ENCODE results near the gene GHRL.
A peak's percentile ranks its signal among the peaks of the same experiment; 100 is the strongest.

GHRL gene

DNA sequence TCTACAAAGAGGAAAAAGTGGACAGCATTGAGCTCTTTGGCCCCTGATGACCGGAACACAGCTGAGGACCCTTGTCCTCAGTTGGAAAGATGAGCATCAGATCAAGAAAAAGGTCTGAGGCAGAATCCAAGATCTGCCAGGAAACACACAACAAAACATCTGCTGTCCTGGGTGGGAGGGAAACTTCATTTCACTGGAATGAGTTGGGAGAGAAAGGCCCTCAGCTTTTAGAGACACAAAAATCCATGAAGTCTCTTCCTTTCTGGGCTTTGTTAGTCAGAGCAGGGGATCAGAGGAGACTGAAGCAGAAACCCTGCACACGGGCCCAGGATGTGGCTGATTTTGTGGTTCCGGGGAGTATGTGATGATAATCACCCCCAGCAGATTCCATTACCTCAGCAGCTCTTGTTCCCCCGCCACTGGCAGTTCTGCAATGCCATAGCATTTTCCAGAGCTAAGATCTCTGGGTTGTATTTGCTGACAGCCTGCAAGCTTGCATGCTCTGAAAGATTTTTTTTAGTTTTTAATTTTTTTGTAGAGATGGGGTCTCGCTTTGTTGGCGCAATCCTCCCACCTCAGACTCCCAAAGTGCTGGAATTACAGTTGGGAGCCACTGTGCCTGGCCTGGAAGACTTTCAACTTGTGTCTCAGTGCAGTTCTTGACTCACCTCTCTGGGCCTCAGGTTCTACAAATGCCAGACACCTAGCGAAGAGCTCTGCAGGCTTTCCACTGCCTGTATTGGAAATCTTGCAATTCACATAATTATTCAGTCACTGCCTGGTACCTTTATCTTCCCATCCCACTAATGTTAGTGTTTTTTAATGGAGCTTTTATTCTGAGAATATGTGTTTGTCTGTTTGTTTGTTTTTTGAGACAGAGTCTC is 50.3 kb downstream of the GHRL start:
- Histone ChIP-seq H3K4me3 (ENCODE audit: low read depth in 1 of 2, low read length in 1 of 2) (no peak overlapping the region), H3K27ac (peak overlapping the region; percentile 61), H3K9me3 (no peaks in the 10 kb centered on the region), H3K4me1 (ENCODE audit: control insufficient read depth in 1 of 2, insufficient read depth in 1 of 2, low read depth in 1 of 2, low read length in 1 of 2) (peaks cover 37 to 45% of the 10 kb centered on the region in 2 experiments), H3K36me3 (peaks cover 13% of the 10 kb centered on the region), H3K27me3 (no peaks in the 10 kb centered on the region)
- TF ChIP-seq, protein P1, sequence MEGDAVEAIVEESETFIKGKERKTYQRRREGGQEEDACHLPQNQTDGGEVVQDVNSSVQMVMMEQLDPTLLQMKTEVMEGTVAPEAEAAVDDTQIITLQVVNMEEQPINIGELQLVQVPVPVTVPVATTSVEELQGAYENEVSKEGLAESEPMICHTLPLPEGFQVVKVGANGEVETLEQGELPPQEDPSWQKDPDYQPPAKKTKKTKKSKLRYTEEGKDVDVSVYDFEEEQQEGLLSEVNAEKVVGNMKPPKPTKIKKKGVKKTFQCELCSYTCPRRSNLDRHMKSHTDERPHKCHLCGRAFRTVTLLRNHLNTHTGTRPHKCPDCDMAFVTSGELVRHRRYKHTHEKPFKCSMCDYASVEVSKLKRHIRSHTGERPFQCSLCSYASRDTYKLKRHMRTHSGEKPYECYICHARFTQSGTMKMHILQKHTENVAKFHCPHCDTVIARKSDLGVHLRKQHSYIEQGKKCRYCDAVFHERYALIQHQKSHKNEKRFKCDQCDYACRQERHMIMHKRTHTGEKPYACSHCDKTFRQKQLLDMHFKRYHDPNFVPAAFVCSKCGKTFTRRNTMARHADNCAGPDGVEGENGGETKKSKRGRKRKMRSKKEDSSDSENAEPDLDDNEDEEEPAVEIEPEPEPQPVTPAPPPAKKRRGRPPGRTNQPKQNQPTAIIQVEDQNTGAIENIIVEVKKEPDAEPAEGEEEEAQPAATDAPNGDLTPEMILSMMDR (IDR thresholded peaks at IDR 0.05), result no peak

DNA sequence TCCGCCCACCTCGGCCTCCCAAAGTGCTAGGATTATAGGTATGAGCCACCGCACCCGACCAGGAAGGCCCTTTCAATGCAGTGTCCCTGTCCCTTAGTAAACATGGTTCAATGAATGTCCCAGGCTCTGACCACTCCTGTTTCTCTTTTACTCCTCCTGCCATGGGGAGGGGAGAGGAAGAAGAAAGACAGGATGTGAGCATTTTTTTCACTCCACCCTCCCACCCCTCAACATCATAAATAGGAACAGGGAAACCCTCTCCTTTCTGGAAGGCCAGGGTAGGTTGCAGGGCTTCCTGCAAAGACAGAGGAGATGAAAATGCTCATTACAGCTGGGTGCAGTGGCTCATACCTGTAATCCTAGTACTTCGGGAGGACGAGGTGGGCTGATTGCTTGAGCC is 51.9 kb downstream of the GHRL start:
- peak overlapping the region; percentile 2 for H3K27ac ChIP-seq

DNA sequence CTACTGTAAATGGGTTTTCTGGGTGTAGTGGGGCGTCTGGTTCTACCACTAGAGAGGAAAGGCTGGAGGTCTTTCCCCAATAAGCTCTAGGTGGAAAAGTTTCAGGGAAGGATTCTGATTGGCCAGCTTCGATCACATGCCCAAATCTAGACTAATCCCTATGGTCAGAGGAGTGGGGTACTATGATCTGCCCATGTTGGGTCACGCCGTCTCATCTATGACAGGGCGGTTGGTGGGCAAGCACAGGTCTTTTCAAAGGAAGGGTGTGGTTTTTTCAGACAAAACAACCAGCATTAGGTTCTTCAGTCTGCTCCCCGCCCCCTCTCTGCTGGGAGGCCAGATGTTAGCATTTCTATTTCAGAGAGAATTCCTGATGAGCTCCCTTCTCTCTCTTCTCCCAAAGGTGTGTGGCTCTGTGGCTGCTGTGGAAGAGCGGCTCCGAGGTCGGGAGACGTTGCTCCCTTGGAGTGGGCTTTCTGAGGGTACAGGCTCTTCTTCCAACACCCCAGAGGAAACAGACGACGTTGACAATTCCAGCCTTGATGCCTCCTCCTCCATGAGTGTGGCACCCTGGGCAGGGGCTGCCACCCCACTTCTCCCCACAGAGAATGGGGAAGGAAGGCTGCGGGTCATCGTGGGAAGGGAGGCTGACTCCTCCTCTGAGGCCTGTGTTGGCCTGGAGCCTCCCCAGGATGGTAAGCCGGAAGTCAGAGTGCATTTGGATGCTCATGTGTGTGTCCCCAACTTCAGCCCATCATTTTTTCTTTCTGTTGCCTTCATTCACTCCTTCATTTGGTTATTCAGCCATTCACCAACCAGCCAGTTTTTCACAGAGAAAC is 54.2 kb downstream of the GHRL start:
- H3K9me3 ChIP-seq, result no peaks in the 10 kb centered on the region
- H3K4me3 ChIP-seq (ENCODE audit: low read depth in 1 of 2, low read length in 1 of 2), result no peak overlapping the region
- TF ChIP-seq, protein P1 (IDR thresholded peaks at IDR 0.05), result no peak
- H3K4me1 ChIP-seq (ENCODE audit: control insufficient read depth in 1 of 2, insufficient read depth in 1 of 2, low read depth in 1 of 2, low read length in 1 of 2), result peaks cover 11 to 20% of the 10 kb centered on the region in 2 experiments
- H3K27ac ChIP-seq, result peak overlapping the region; percentile 55
- H3K36me3 ChIP-seq, result peaks cover 36% of the 10 kb centered on the region
- H3K27me3 ChIP-seq, result no peaks in the 10 kb centered on the region

More for the DNA sequence above, 51.9 kb downstream of the GHRL start:
- no peaks in the 10 kb centered on the region for H3K27me3 ChIP-seq
- H3K36me3 ChIP-seq, result peaks cover 15% of the 10 kb centered on the region
- no peaks in the 10 kb centered on the region for H3K9me3 ChIP-seq
- no peak overlapping the region for H3K4me3 ChIP-seq (ENCODE audit: low read depth in 1 of 2, low read length in 1 of 2)
- TF ChIP-seq, protein P1 (IDR thresholded peaks at IDR 0.05), result no peak
- peaks cover 33 to 42% of the 10 kb centered on the region in 2 experiments for H3K4me1 ChIP-seq (ENCODE audit: control insufficient read depth in 1 of 2, insufficient read depth in 1 of 2, low read depth in 1 of 2, low read length in 1 of 2)

Measured in neutrophil (primary cell).